Adrenal gland (tissue), 12 donors: ENCODE measurements around the gene PHF20. TPM values are rescaled to one million over a fixed set of nuclear protein-coding genes. Genes with fewer than 3 reads are reported as not detected.

Experiments
- DNase-seq, 7 donors: peaks; one replicate each; pipeline ENCODE4 v3.0.0-alpha.2; 2019 to 2020
- H3K27ac ChIP-seq, 5 donors: fragments of 200-600 bp; sonication (generic) in 4 of 5; 1 replicate in 3 of 5; 2 replicates in 2 of 5; pipeline versions ENCODE4 v1.5.1 to v1.8.0; 2016 to 2020; ENCODE audit warnings: mild to moderate bottlenecking in 1 of 5
- H3K27me3 ChIP-seq: fragments of 200-600 bp; 2 replicates; pipeline ENCODE4 v1.8.0; 2021
- H3K36me3 ChIP-seq, 2 donors: fragments of 200-600 bp; replicated peaks in 1 of 2; 1 replicate in 1 of 2; 2 replicates in 1 of 2; pipeline versions ENCODE4 v1.5.1 to v1.8.0; 2018 to 2022
- H3K4me1 ChIP-seq, 2 donors: fragments of 200-600 bp; replicated peaks in 1 of 2; 1 replicate in 1 of 2; 2 replicates in 1 of 2; pipeline versions ENCODE4 v1.5.1 to v1.8.0; 2018 to 2021
- H3K4me3 ChIP-seq, 4 donors: fragments of 200-600 bp; sonication (generic) in 3 of 4; one replicate each; pipeline ENCODE4 v1.5.1; 2016 to 2018
- H3K9me3 ChIP-seq, 3 donors: fragments of 200-600 bp; sonication (generic) in 1 of 3; replicated peaks in 1 of 3; 1 replicate in 2 of 3; 2 replicates in 1 of 3; pipeline versions ENCODE4 v1.5.1 to v1.8.0; 2016 to 2021
- POLR2A ChIP-seq, 2 donors: fragments of 450-650 bp; IDR thresholded peaks; one replicate each; pipeline ENCODE4 v1.6.1; 2017; ENCODE audit warnings: antibody characterized with exemption in 2 of 2, mild to moderate bottlenecking in 2 of 2, moderate library complexity in 1 of 2
- WGBS, 4 donors: extraction: QIAGEN DNeasy Blood & Tissue Kit in 2 of 4; methylation state at CpG; one replicate each; pipeline versions ENCODE4 v1.1.5 to v1.1.7; 2013 to 2017; 5-methylcytosine and 5-hydroxymethylcytosine counted together
- intact Hi-C, 2 donors: fragments of 100-400 bp; cut with DNase I; formaldehyde crosslinking; loops; one replicate each; pipeline versions ENCODE4 v1.14.1 to v1.15.0; 2022 to 2023
- polyA plus RNA-seq, 3 donors: library from polyadenylated mRNA; stranded (reverse); fragments of 200-250 nt in 2 of 3; fragments of 350-450 nt in 1 of 3; fragmentation: Illumina TruSeq in 1 of 3; extraction: RNeasy Lipid Tissue Mini Kit (QIAGEN cat#74804) in 1 of 3; gene quantifications; one replicate each; pipeline ENCODE4 v1.2.3, GENCODE V29; 2013 to 2014
- total RNA-seq, 9 donors: library from RNA; depleted of rRNA in 4 of 9; stranded (reverse); fragments of >200 nt in 4 of 9; fragments of 120-200 nt in 1 of 9; fragmentation: NEBNext Ultra II Directional in 1 of 9; extraction: Animal tissue kit (Norgen Biotek cat#: 25700) in 1 of 9; gene quantifications; one replicate each; pipeline versions ENCODE4 v1.1.0 to v1.2.4, GENCODE V29; 2013 to 2023
- TF ChIP-seq, protein P1 (sequence below), 6 experiments: fragments of 450-650 bp in 4 of 6; fragments of 200-600 bp in 2 of 6; sonication (generic) in 1 of 6; IDR thresholded peaks; 1 replicate in 5 of 6; 2 replicates in 1 of 6; pipeline versions ENCODE4 v1.5.1 to v1.8.0; 2016 to 2021; ENCODE audit warnings: antibody characterized with exemption in 6 of 6, mild to moderate bottlenecking in 2 of 6, moderate library complexity in 1 of 6
- donor health status: healthy with polysubstance abuse.
- donor health status: Bipolar disorder and iron deficiency.
- donor health status: DM: yes; HTN: yes; CAD: no.
- donor health status: DM: no; HTN: no; CAD: no.
- donor health status: DM: no; HTN: no; CAD: no.
- donor health status: DM: yes; HTN: yes; CAD: no.

Gene PHF20
- total and polyA plus RNA-seq, 12 donors, result 15.0 to 45.1 (median 28.8) TPM

DNA sequence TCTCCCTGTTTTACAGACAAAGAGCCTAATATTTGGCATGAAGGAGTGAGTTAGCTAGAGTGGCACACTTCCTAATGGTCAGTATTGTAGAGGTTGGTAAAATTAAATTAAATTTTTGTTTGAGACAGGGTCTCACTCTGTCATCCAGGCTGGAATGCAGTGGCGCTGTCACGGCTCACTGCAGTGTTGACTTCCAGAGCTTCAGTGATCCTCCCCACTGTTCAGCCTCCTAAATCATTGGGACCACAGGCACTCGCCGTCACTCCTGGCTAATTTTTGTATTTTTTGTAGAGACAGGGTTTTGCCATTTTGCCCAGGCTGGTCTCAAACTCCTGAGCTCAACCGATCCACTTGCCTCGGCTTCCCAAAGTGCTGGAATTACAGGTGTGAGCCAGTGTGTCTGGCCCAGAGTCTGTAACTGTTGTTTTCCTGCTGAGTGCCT is 111.5 kb downstream of the PHF20 start:
- WGBS, 4 donors, result 83 to 92% (median 87%) methylated on average over 6 of the region's 6 CpGs
- no peak for DNase-seq
- Histone ChIP-seq H3K4me3 (no peak overlapping the region), H3K27me3 (no peaks in the 10 kb centered on the region), H3K9me3 (no peaks in the 10 kb centered on the region), H3K36me3 (no peaks in the 10 kb centered on the region), H3K4me1 (peaks cover 0 to 16% of the 10 kb centered on the region in 2 donors), H3K27ac (peak overlapping the region in 3 of 5 donors; percentile 36 to 92 (median 69))
- no peak for TF ChIP-seq POLR2A (IDR thresholded peaks at IDR 0.05)
- TF ChIP-seq, protein P1, sequence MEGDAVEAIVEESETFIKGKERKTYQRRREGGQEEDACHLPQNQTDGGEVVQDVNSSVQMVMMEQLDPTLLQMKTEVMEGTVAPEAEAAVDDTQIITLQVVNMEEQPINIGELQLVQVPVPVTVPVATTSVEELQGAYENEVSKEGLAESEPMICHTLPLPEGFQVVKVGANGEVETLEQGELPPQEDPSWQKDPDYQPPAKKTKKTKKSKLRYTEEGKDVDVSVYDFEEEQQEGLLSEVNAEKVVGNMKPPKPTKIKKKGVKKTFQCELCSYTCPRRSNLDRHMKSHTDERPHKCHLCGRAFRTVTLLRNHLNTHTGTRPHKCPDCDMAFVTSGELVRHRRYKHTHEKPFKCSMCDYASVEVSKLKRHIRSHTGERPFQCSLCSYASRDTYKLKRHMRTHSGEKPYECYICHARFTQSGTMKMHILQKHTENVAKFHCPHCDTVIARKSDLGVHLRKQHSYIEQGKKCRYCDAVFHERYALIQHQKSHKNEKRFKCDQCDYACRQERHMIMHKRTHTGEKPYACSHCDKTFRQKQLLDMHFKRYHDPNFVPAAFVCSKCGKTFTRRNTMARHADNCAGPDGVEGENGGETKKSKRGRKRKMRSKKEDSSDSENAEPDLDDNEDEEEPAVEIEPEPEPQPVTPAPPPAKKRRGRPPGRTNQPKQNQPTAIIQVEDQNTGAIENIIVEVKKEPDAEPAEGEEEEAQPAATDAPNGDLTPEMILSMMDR (IDR thresholded peaks at IDR 0.05), result no peak
- intact Hi-C loops, result loop anchor here (10.0 kb wide), 1 partner anchor 159 kb away; no protein-coding TSS in a partner anchor

DNA sequence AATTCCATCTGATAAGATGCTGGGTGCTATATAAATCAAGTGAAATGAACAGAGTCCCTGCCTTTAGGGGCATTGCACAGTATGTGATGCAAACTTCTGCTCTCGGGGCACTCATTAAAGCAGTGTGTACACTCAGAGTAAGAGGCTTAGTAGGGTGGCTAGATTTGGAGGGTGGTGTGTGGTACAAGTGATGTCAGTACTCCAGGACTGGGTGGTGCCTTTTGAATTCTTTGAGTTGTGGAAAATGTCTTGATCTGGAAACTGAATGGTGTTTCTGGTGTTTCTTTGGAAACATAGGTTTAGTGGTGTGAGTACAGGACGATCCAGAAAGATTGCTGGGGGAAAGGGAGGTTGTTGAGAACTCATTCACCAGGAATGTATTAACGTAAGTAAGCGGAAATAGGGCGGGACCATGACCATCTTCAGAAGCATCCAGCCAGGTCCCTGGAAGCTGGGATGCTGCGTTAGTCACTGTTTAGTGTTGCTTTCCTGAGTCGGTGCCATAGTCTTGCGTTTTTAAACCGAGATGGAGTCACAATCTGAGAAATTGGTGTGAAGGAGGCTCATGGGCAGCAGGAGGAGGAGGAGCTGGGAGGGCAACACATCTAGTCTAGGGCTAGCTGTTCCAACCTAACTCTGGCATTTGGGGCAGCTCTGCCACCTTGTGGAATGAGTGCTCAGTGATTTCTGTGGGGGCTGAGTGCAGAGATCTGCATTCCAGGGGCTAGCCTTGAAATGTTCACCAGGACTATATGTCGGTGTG is 112.1 kb downstream of the PHF20 start:
- Histone ChIP-seq H3K27me3 (no peaks in the 10 kb centered on the region), H3K9me3 (no peaks in the 10 kb centered on the region), H3K4me3 (no peak overlapping the region), H3K4me1 (peaks cover 0 to 16% of the 10 kb centered on the region in 2 donors), H3K27ac (peak overlapping the region in 4 of 5 donors; percentile 1 to 92 (median 52)), H3K36me3 (no peaks in the 10 kb centered on the region)
- DNase-seq, result peak; percentile 72 to 89 (median 81)
- 32 to 39% (median 36%) methylated on average over 10 of the region's 10 CpGs for WGBS, 4 donors
- intact Hi-C loops, result loop anchor here (10.0 kb wide), 1 partner anchor 159 kb away; no protein-coding TSS in a partner anchor
- TF ChIP-seq, protein P1 (IDR thresholded peaks at IDR 0.05), result peak; percentile 71 to 86 (median 80)
- TF ChIP-seq POLR2A (IDR thresholded peaks at IDR 0.05), result no peak

DNA sequence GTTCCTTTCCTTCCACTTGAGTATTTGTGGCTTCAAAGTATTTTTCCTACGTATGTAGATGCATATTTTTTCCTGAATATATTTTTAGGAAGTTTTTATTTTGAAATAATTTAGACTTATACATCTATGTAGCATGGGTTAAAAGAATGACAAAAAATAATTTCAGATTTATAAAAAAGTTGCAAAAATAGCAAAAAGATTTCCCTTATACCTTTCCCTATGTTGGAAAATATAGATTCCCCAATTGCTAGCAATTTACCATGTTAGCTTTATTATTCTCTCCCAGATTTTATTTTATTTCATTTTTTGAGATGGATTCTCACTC is 112.7 kb downstream of the PHF20 start:
- no peaks in the 10 kb centered on the region for H3K36me3 ChIP-seq
- TF ChIP-seq POLR2A (IDR thresholded peaks at IDR 0.05), result no peak
- TF ChIP-seq, protein P1 (IDR thresholded peaks at IDR 0.05), result peak in 2 of 6 experiments; percentile 4 to 12
- no peak overlapping the region for H3K4me3 ChIP-seq
- 12 to 26% (median 14%) methylated on average over 1 of the region's 1 CpG for WGBS, 4 donors
- H3K27ac ChIP-seq, result peak overlapping the region in 4 of 5 donors; percentile 1 to 92 (median 52)
- H3K9me3 ChIP-seq, result no peaks in the 10 kb centered on the region
- H3K27me3 ChIP-seq, result no peaks in the 10 kb centered on the region
- intact Hi-C loops, result loop anchor here (10.0 kb wide), 1 partner anchor 160 kb away; no protein-coding TSS in a partner anchor
- H3K4me1 ChIP-seq, result peaks cover 0 to 16% of the 10 kb centered on the region in 2 donors
- DNase-seq, result no peak

GRCh38 chr20:35885212-35885611 is 113.4 kb downstream of the PHF20 start:
- Histone ChIP-seq H3K4me3 (no peak overlapping the region), H3K4me1 (peaks cover 0 to 16% of the 10 kb centered on the region in 2 donors), H3K27ac (no peak overlapping the region), H3K9me3 (no peaks in the 10 kb centered on the region), H3K27me3 (no peaks in the 10 kb centered on the region), H3K36me3 (no peaks in the 10 kb centered on the region)
- no peak for DNase-seq
- intact Hi-C loops, result loop anchor here (10.0 kb wide), 1 partner anchor 160 kb away; no protein-coding TSS in a partner anchor
- TF ChIP-seq POLR2A (IDR thresholded peaks at IDR 0.05), result no peak
- TF ChIP-seq, protein P1 (IDR thresholded peaks at IDR 0.05), result no peak
- WGBS, 4 donors, result 26 to 35% (median 30%) methylated on average over 1 of the region's 1 CpG
